Esophagus muscularis mucosa (tissue), 4 donors: ENCODE measurements around the gene STRN.

ENCODE experiments used
- EP300 ChIP-seq: sonication (generic); formaldehyde crosslinking; IDR thresholded peaks from one replicate; pipeline ENCODE4 v1.6.1; 2017; ENCODE audit warnings: antibody characterized with exemption
- POLR2A ChIP-seq: fragments of 450-650 bp; IDR thresholded peaks from one replicate; pipeline ENCODE4 v1.6.1; 2017; ENCODE audit warnings: antibody characterized with exemption, moderate library complexity, mild to moderate bottlenecking, low read depth
- POLR2AphosphoS5 ChIP-seq, 2 donors: sonication (generic); formaldehyde crosslinking; IDR thresholded peaks; one replicate each; pipeline ENCODE4 v1.6.1; 2017; ENCODE audit warnings: antibody characterized with exemption in 2 of 2
- TF ChIP-seq, protein P1 (sequence below), 3 experiments: fragments of 200-600 bp in 2 of 3; fragments of 450-650 bp in 1 of 3; sonication (generic) in 2 of 3; IDR thresholded peaks; one replicate each; pipeline ENCODE4 v1.5.1; 2017 to 2019; ENCODE audit warnings: antibody characterized with exemption in 3 of 3, mild to moderate bottlenecking in 2 of 3, moderate library complexity in 1 of 3

DNA sequence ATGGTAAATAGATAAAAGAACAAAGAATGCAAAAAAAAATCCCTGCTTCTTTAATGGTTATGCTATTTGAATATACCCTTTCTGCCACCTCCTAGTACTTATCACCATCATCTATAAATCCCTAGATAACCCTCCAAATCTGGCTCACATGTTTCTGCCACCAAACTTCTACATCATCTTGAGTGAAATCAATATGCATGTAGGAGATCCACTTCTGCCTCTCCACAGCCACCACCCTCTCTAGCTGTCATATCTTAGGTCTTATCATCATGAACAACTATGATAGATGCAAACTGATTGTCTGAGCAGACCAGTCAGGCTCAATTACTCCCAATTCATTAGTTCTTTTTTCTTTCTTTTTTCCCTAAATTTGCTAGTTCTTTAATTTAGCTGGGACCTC, 55.3 kb downstream of the STRN start:
- TF ChIP-seq, protein P1, sequence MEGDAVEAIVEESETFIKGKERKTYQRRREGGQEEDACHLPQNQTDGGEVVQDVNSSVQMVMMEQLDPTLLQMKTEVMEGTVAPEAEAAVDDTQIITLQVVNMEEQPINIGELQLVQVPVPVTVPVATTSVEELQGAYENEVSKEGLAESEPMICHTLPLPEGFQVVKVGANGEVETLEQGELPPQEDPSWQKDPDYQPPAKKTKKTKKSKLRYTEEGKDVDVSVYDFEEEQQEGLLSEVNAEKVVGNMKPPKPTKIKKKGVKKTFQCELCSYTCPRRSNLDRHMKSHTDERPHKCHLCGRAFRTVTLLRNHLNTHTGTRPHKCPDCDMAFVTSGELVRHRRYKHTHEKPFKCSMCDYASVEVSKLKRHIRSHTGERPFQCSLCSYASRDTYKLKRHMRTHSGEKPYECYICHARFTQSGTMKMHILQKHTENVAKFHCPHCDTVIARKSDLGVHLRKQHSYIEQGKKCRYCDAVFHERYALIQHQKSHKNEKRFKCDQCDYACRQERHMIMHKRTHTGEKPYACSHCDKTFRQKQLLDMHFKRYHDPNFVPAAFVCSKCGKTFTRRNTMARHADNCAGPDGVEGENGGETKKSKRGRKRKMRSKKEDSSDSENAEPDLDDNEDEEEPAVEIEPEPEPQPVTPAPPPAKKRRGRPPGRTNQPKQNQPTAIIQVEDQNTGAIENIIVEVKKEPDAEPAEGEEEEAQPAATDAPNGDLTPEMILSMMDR (IDR thresholded peaks at IDR 0.05) = no peak
- TF ChIP-seq POLR2A (no peak), POLR2AphosphoS5 (IDR thresholded peaks at IDR 0.05) (no peak), EP300 (no peak)
